Measurements from ENCODE around the gene SLC25A25.

SLC25A25 gene

GRCh38 chr9:128142061-128142460 is 74.0 kb downstream of the SLC25A25 start:
- in situ Hi-C loops (cut with HindIII; ENCODE audit: low sequenced_read_pairs), result no loop called here

GRCh38 chr9:128142596-128142995 is 74.6 kb downstream of the SLC25A25 start:
- in situ Hi-C loops (cut with HindIII; ENCODE audit: low sequenced_read_pairs), result no loop called here

GRCh38 chr9:128143525-128144238 is 75.7 kb downstream of the SLC25A25 start:
- in situ Hi-C loops (cut with HindIII; ENCODE audit: low sequenced_read_pairs), result no loop called here

GRCh38 chr9:128144239-128145181 is 76.5 kb downstream of the SLC25A25 start:
- in situ Hi-C loops (cut with HindIII; ENCODE audit: low sequenced_read_pairs), result no loop called here

GRCh38 chr9:128145536-128145935 is 77.5 kb downstream of the SLC25A25 start:
- in situ Hi-C loops (cut with HindIII; ENCODE audit: low sequenced_read_pairs), result no loop called here

- in situ Hi-C loops (cut with HindIII; ENCODE audit: low sequenced_read_pairs), result no loop called here
Measured at GRCh38 chr9:128145951-128146351, 77.9 kb downstream of the SLC25A25 start.

- in situ Hi-C loops (cut with HindIII; ENCODE audit: low sequenced_read_pairs), result no loop called here
Measured at GRCh38 chr9:128146591-128147120, 78.6 kb downstream of the SLC25A25 start.

GRCh38 chr9:128148509-128149000 is 80.5 kb downstream of the SLC25A25 start:
- in situ Hi-C loops (cut with HindIII; ENCODE audit: low sequenced_read_pairs), result no loop called here

GRCh38 chr9:128149001-128149701 is 81.1 kb downstream of the SLC25A25 start, which contains the start of gene LCN2:
Gene LCN2, plus strand, starts transcription at chr9:128149453. Its CDS starts 73 bp downstream, at chr9:128149526.
- in situ Hi-C loops (cut with HindIII; ENCODE audit: low sequenced_read_pairs), result no loop called here

GRCh38 chr9:128149951-128150593 is 82.0 kb downstream of the SLC25A25 start:
- in situ Hi-C loops (cut with HindIII; ENCODE audit: low sequenced_read_pairs), result no loop called here

- in situ Hi-C loops (cut with HindIII; ENCODE audit: low sequenced_read_pairs), result no loop called here
Measured at GRCh38 chr9:128150594-128151308, 82.7 kb downstream of the SLC25A25 start.

- in situ Hi-C loops (cut with HindIII; ENCODE audit: low sequenced_read_pairs), result no loop called here
Measured at GRCh38 chr9:128151309-128152132, 83.5 kb downstream of the SLC25A25 start.

- in situ Hi-C loops (cut with HindIII; ENCODE audit: low sequenced_read_pairs), result no loop called here
Measured at GRCh38 chr9:128152133-128153059, 84.4 kb downstream of the SLC25A25 start.

GRCh38 chr9:128153060-128153946 is 85.3 kb downstream of the SLC25A25 start:
- in situ Hi-C loops (cut with HindIII; ENCODE audit: low sequenced_read_pairs), result no loop called here

GRCh38 chr9:128153947-128154695 is 86.1 kb downstream of the SLC25A25 start:
- in situ Hi-C loops (cut with HindIII; ENCODE audit: low sequenced_read_pairs), result no loop called here
